GM20431 (cell line): ENCODE measurements around the gene KIF26A.

ENCODE experiments used
- in situ Hi-C: fragments of 300-500 bp; cut with MseI, MboI; formaldehyde crosslinking; loops from one replicate; pipeline ENCODE4 v1.15.0; 2020; ENCODE audit warnings: low sequenced_read_pairs; ENCODE audit not compliant: unreplicated experiment

Gene KIF26A

GRCh38 chr14:104171895-104172294 lies 33.5 kb downstream of the KIF26A start:
- in situ Hi-C loops: no loop called here

- in situ Hi-C loops: no loop called here
Observed at GRCh38 chr14:104172349-104172748, 34.0 kb downstream of the KIF26A start.

- in situ Hi-C loops: no loop called here
Observed at GRCh38 chr14:104172880-104173279, 34.5 kb downstream of the KIF26A start.

- in situ Hi-C loops: no loop called here
Observed at GRCh38 chr14:104174051-104174450, 35.7 kb downstream of the KIF26A start.

DNA sequence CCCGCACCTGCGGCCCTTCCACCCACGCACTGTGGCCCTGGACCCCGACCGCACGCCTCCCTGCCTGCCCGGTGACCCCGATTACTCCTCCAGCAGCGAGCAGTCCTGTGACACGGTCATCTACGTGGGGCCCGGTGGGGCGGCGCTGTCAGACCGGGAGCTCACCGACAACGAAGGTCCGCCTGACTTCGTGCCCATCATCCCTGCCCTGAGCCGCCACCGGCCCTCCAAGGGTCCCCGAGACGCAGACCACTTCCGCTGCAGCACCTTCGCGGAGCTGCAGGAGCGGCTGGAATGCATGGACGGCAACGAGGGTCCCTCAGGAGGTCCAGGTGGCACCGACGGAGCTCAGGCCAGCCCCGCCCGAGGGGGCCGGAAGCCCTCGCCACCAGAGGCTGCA lies 36.7 kb downstream of the KIF26A start:
- in situ Hi-C loops: no loop called here

GRCh38 chr14:104175811-104176210 lies 37.4 kb downstream of the KIF26A start:
- in situ Hi-C loops: no loop called here

DNA sequence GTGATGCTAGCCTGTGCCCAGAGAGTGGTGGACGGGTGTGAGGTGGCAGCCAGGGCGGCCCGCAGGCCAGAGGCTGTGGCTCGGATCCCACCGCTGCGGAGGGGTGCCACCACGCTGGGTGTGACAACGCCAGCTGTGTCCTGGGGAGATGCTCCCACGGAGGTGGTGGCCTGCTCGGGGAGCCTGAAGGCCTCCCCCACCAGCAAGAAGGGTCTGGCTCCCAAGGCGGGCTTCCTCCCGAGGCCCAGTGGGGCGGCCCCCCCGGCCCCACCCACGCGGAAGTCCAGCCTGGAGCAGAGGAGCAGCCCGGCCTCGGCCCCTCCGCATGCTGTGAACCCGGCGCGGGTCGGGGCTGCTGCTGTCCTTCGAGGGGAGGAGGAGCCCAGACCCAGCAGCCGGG lies 38.2 kb downstream of the KIF26A start:
- in situ Hi-C loops: no loop called here

GRCh38 chr14:104177411-104177810 lies 39.0 kb downstream of the KIF26A start:
- in situ Hi-C loops: no loop called here

- in situ Hi-C loops: no loop called here
Observed at GRCh38 chr14:104178279-104178678, 39.9 kb downstream of the KIF26A start.

DNA sequence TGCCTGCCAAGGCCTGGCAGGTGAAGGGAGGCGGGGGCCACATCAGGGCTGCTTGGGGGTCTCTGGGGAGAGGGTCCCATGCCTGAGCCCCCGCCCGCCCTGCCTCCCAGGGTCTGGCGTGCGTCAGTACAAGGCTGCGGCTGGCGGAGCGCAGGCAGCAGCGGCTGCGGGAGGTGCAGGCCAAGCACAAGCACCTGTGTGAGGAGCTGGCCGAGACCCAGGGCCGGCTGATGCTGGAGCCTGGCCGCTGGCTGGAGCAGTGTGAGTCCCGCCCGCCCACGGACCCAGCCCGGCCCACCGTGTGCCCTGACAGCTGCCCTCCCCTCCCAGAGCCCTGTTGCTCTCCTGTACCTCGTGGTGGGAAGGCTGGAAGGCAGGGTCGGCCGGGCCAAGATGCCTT lies 40.7 kb downstream of the KIF26A start:
- in situ Hi-C loops: no loop called here

DNA sequence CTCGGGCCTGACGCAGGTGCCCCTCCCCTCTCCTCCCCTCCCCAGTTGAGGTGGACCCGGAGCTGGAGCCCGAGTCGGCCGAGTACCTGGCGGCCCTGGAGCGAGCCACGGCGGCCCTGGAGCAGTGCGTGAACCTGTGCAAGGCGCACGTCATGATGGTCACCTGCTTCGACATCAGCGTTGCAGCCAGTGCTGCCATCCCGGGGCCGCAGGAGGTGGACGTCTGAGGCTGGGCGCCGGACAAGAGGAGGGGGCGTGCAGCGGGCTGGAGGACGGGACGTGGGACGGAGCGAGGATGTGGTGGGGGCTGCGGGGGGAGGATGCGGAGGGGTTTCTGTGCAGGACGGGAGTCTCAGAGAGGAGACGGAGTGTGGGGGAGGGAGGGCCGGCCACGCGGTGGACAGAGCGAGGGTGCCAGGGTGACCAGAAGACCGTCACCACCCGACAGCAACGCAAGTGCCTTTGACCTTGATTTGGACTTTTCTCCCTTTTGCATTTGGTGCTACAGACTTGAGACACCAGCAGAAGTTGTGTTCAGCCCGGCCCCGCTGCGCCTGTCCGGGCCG lies 41.3 kb downstream of the KIF26A start:
- in situ Hi-C loops: no loop called here

DNA sequence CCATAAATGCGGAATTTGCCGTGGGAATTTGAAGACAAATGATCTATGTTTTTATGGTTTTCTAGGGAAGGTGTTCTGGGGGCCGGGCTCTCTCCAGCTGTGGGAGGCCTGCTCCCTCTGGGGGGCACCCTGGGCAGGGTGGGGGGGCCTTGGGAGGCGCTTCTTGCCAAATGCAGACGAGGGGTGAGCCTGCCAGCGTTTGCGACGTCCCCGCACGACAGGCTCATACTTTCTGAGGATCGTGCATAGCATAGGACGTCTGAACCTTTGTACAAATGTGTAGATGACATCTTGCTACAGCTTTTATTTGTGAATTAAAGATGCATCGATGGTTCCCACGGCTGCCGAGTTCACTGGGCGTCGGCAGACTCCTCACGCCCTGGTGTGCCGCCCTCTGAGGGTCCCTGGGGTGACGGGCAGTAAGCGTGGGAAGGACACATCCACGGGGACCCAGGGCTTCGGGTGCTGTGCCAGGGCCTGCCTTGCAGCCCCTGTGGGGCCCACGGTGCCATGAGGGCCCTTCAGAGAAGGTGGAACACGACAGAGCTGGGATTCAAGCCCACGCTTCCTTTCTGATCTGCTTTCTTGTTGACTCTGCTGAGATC lies 42.3 kb downstream of the KIF26A start:
- in situ Hi-C loops: no loop called here

DNA sequence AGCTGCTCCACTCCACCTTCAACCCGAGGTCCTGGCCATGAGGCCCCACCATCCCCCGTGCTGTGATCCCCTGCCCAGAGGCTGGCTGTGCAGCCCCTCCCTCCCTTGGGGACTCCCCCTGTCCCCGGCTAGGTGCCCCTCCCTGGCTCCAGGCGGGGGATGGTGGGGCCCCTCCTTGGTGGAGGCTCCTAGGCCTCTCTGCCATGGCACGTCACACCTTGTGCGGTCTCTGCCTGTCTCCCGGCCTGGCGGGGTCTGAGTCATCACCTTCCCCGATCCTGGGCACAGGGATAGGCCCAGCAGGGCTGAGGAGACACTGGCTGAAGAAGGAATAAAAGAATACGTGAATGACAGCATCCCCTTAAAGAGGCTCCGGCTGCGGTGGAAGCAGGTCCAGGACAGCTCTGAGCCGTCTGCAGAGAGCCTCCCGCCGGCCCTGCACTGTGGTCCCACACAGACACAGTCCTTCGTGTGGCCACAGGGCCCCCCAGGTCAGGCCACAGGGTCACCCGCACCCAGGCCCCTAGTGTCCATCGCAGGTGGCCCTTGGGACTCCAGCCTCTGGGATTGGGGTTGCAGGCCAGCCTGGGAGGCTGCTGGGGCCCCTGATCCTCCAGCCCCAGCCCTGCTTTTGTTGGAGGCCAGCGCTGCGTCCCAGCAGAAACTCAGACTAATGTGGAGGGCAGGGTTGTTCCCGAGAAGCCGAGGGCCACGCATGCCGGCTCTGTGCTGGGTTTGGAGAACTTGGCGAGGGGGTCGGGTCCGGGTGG lies 43.6 kb downstream of the KIF26A start:
- in situ Hi-C loops: no loop called here

GRCh38 chr14:104182857-104183425 lies 44.6 kb downstream of the KIF26A start:
- in situ Hi-C loops: no loop called here

- in situ Hi-C loops: no loop called here
Observed at GRCh38 chr14:104183796-104184195, 45.4 kb downstream of the KIF26A start.

- in situ Hi-C loops: no loop called here
Observed at GRCh38 chr14:104184506-104184905, 46.1 kb downstream of the KIF26A start.

- in situ Hi-C loops: no loop called here
Observed at GRCh38 chr14:104184911-104185499, 46.6 kb downstream of the KIF26A start.

DNA sequence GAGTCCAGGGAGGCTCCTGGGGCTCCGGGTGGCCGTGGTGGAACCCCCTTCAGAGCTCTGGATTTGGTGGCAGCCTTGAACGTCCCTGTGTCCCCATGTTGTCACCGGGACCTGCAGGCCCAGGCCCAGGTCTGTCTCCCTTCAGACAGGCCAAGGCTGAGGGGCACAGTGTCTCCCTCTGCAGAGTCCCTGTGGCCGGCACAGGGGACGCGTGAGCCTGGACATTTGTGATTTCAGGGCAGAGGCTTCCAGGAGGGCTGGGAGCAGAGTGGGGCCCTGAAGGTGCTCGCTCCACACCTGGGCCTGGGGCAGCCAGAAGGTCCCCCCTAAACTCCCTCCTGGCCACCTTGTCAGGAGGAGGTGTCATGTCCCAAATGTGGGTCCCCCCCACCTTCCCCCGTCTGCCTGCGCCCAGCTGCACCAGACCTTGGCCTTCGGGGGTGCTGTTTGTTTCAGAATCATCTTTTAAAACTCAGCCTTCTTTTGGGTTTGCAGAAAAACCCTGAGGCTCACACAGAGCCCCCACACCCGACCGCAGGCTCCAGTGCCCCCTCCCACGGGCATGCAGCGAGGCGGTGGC lies 47.6 kb downstream of the KIF26A start:
- in situ Hi-C loops: no loop called here

GRCh38 chr14:104186575-104186974 lies 48.2 kb downstream of the KIF26A start:
- in situ Hi-C loops: no loop called here

DNA sequence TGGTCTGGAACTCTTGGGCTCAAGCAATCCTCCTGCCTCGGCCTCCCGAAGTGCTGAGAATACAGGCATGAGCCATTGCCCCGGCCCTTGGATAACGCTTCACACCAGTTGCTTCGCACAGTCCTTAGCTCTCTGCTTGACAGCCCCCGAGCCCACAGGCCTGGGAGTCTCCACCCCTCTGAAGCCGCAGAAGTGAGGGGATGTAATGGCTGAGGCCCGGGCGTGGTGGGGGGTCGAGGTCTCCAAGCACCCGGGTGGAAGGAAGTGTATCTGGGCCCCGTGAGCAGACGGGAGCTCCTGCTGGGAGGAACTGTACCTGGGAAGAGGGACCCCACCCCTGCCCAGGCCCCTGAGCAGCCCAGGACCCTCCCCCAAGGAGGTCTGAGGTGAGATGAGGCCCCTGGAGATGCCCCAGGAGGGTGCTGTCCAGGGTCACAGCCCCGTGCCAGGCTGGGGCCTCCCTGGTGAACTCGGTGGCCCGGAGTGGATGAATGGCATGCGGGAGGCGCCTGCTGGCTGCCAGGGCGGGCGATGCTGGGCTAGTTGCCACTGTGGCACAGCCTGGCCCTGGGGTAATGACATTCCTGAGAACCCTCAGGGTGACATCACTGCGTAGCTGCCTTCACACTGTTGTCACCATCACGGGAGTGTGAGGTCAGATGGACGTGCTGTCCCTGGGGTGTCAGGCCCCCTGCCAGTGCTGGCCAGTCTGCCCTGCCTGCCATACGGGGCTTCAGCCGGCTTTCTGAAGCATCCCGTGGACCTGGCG lies 48.9 kb downstream of the KIF26A start:
- in situ Hi-C loops: no loop called here
